ENCODE results near the gene DIPK1C. TPM values are rescaled to one million over a fixed set of nuclear protein-coding genes. Genes with fewer than 3 reads are reported as not detected.

Gene DIPK1C
- total RNA-seq, 1 experiment from 2014 or later, result not detected

DNA sequence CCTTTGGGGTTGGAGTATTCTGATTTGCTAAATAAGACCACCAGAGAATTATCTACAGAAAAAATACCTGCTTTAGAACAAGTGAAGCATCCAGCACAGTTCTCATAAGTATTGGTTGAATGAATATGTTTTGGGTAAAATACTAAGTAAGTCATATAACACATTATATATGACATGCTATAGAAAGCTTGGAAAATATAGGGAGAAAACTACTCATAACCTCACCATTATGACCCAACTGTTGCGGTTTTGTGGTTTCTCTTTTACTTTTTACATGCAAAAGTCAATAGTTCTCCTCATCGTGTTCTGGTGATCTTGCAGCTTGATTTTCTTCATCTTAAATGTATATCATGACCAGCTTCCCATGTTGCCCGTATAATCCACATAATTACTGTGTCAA lies 66.2 kb downstream of the DIPK1C start:
- TF ChIP-seq, protein P1, sequence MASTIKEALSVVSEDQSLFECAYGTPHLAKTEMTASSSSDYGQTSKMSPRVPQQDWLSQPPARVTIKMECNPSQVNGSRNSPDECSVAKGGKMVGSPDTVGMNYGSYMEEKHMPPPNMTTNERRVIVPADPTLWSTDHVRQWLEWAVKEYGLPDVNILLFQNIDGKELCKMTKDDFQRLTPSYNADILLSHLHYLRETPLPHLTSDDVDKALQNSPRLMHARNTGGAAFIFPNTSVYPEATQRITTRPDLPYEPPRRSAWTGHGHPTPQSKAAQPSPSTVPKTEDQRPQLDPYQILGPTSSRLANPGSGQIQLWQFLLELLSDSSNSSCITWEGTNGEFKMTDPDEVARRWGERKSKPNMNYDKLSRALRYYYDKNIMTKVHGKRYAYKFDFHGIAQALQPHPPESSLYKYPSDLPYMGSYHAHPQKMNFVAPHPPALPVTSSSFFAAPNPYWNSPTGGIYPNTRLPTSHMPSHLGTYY (CRISPR knock-in tag; IDR thresholded peaks at IDR 0.05), result no peak
- TF ChIP-seq CREB1 (CRISPR knock-in tag; IDR thresholded peaks at IDR 0.05), result no peak
- TF ChIP-seq, protein P2, sequence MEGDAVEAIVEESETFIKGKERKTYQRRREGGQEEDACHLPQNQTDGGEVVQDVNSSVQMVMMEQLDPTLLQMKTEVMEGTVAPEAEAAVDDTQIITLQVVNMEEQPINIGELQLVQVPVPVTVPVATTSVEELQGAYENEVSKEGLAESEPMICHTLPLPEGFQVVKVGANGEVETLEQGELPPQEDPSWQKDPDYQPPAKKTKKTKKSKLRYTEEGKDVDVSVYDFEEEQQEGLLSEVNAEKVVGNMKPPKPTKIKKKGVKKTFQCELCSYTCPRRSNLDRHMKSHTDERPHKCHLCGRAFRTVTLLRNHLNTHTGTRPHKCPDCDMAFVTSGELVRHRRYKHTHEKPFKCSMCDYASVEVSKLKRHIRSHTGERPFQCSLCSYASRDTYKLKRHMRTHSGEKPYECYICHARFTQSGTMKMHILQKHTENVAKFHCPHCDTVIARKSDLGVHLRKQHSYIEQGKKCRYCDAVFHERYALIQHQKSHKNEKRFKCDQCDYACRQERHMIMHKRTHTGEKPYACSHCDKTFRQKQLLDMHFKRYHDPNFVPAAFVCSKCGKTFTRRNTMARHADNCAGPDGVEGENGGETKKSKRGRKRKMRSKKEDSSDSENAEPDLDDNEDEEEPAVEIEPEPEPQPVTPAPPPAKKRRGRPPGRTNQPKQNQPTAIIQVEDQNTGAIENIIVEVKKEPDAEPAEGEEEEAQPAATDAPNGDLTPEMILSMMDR (IDR thresholded peaks at IDR 0.05), result no peak
- no peak for TF ChIP-seq NR1H2 (CRISPR knock-in tag; IDR thresholded peaks at IDR 0.05)
- no peak for TF ChIP-seq IRF2 (CRISPR knock-in tag; IDR thresholded peaks at IDR 0.05; ENCODE audit: borderline replicate concordance, low read depth)
- TF ChIP-seq GTF2I (CRISPR knock-in tag; conservative IDR thresholded peaks at IDR 0.05), result no peak
- no peak for TF ChIP-seq ZNF396 (CRISPR knock-in tag; IDR thresholded peaks at IDR 0.05; ENCODE audit: borderline replicate concordance)
- no peak for TF ChIP-seq GABPB1 (CRISPR knock-in tag; IDR thresholded peaks at IDR 0.05)
- CTCF ChIA-PET, result no interaction called here
- H3K4me3 Mint-ChIP-seq, result no peak overlapping the region

DNA sequence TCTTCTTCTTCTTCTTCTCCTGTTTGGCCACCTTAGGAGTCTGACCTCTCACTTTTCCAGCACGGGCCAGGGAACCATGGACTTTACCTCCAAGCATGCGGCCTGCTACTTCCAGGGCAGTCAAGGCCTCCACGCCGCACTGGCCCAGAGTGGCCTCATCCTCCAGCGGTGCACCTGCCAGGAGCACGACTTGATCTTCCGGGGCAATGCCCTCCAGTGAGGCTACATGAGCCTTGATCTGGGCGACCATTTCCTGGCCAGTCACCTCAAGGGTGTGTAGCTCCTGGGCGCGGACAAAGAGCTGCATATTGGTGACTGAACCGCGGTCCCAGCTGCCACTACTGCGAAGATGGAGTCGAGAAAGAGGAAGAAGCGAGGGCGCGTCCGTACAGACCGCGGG lies 67.1 kb downstream of the DIPK1C start:
- ChIA-PET CTCF (no interaction called here), POLR2A (no interaction called here)
- H3K36me3 Mint-ChIP-seq, result no peaks in the 10 kb centered on the region

More for the DNA sequence above, 66.2 kb downstream of the DIPK1C start:
- Mint-ChIP-seq H3K27ac (no peak overlapping the region), H3K36me3 (no peaks in the 10 kb centered on the region), H3K9me3 (no peaks in the 10 kb centered on the region), H3K27me3 (ENCODE audit: low read depth) (peaks cover 3% of the 10 kb centered on the region; the same call in 1 of the 2 replicates), H3K4me1 (0 out of 2 replicates have a peak, but pooled peaks cover 5% of the 10 kb centered on the region)
- POLR2A ChIA-PET, result no interaction called here
- ATAC-seq (no peak), DNase-seq (ENCODE audit: low spot score) (no peak)

More for the DNA sequence above, 67.1 kb downstream of the DIPK1C start:
- no peak overlapping the region for H3K27ac Mint-ChIP-seq
- H3K9me3 Mint-ChIP-seq, result no peaks in the 10 kb centered on the region
- no peak overlapping the region for H3K4me3 Mint-ChIP-seq
- DNase-seq (ENCODE audit: low spot score), result no peak
- peaks cover 3% of the 10 kb centered on the region; the same call in 1 of the 2 replicates for H3K27me3 Mint-ChIP-seq (ENCODE audit: low read depth)
- ATAC-seq, result no peak
- peaks cover 3% of the 10 kb centered on the region for H3K4me1 Mint-ChIP-seq
- no peak for TF ChIP-seq NR1H2 (CRISPR knock-in tag; IDR thresholded peaks at IDR 0.05)
- no peak for TF ChIP-seq NFATC4 (CRISPR knock-in tag; IDR thresholded peaks at IDR 0.05)
- TF ChIP-seq RELA (CRISPR knock-in tag; IDR thresholded peaks at IDR 0.05; ENCODE audit: borderline replicate concordance), result no peak
- TF ChIP-seq NR2C2 (CRISPR knock-in tag; IDR thresholded peaks at IDR 0.05), result no peak
- TF ChIP-seq, protein P3, sequence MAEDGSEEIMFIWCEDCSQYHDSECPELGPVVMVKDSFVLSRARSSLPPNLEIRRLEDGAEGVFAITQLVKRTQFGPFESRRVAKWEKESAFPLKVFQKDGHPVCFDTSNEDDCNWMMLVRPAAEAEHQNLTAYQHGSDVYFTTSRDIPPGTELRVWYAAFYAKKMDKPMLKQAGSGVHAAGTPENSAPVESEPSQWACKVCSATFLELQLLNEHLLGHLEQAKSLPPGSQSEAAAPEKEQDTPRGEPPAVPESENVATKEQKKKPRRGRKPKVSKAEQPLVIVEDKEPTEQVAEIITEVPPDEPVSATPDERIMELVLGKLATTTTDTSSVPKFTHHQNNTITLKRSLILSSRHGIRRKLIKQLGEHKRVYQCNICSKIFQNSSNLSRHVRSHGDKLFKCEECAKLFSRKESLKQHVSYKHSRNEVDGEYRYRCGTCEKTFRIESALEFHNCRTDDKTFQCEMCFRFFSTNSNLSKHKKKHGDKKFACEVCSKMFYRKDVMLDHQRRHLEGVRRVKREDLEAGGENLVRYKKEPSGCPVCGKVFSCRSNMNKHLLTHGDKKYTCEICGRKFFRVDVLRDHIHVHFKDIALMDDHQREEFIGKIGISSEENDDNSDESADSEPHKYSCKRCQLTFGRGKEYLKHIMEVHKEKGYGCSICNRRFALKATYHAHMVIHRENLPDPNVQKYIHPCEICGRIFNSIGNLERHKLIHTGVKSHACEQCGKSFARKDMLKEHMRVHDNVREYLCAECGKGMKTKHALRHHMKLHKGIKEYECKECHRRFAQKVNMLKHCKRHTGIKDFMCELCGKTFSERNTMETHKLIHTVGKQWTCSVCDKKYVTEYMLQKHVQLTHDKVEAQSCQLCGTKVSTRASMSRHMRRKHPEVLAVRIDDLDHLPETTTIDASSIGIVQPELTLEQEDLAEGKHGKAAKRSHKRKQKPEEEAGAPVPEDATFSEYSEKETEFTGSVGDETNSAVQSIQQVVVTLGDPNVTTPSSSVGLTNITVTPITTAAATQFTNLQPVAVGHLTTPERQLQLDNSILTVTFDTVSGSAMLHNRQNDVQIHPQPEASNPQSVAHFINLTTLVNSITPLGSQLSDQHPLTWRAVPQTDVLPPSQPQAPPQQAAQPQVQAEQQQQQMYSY (CRISPR knock-in tag; IDR thresholded peaks at IDR 0.05), result no peak
- TF ChIP-seq, protein P4, sequence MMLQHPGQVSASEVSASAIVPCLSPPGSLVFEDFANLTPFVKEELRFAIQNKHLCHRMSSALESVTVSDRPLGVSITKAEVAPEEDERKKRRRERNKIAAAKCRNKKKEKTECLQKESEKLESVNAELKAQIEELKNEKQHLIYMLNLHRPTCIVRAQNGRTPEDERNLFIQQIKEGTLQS (CRISPR knock-in tag; conservative IDR thresholded peaks at IDR 0.05), result no peak
- TF ChIP-seq ELF4 (CRISPR knock-in tag; IDR thresholded peaks at IDR 0.05; ENCODE audit: low read depth), result no peak
- TF ChIP-seq, protein P5, sequence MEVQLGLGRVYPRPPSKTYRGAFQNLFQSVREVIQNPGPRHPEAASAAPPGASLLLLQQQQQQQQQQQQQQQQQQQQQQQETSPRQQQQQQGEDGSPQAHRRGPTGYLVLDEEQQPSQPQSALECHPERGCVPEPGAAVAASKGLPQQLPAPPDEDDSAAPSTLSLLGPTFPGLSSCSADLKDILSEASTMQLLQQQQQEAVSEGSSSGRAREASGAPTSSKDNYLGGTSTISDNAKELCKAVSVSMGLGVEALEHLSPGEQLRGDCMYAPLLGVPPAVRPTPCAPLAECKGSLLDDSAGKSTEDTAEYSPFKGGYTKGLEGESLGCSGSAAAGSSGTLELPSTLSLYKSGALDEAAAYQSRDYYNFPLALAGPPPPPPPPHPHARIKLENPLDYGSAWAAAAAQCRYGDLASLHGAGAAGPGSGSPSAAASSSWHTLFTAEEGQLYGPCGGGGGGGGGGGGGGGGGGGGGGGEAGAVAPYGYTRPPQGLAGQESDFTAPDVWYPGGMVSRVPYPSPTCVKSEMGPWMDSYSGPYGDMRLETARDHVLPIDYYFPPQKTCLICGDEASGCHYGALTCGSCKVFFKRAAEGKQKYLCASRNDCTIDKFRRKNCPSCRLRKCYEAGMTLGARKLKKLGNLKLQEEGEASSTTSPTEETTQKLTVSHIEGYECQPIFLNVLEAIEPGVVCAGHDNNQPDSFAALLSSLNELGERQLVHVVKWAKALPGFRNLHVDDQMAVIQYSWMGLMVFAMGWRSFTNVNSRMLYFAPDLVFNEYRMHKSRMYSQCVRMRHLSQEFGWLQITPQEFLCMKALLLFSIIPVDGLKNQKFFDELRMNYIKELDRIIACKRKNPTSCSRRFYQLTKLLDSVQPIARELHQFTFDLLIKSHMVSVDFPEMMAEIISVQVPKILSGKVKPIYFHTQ (CRISPR knock-in tag; IDR thresholded peaks at IDR 0.05), result no peak
- TF ChIP-seq SOX15 (CRISPR knock-in tag; IDR thresholded peaks at IDR 0.05), result no peak
- no peak for TF ChIP-seq TP53 (CRISPR knock-in tag; IDR thresholded peaks at IDR 0.05)
- TF ChIP-seq ZNF232 (CRISPR knock-in tag; IDR thresholded peaks at IDR 0.05), result no peak
